ENCODE measurements around the gene CA10.
A peak's percentile ranks its signal among the peaks of the same experiment; 100 is the strongest.

Gene CA10

GRCh38 chr17:51734462-51734861, 424.1 kb downstream of the CA10 start:
- H2AFZ ChIP-seq (ENCODE audit: low read depth, low read length): no peak overlapping the region
- no peaks in the 10 kb centered on the region for H3K36me3 ChIP-seq (ENCODE audit: insufficient read depth, low read length)
- H3K9me3 ChIP-seq (ENCODE audit: insufficient read depth, low read length, severe bottlenecking): no peaks in the 10 kb centered on the region
- no peaks in the 10 kb centered on the region for H3K4me1 ChIP-seq (ENCODE audit: insufficient read depth, low read length)
- no peak overlapping the region for H3K4me2 ChIP-seq (ENCODE audit: insufficient read depth, low read length)
- no peaks in the 10 kb centered on the region for H3K79me2 ChIP-seq (ENCODE audit: insufficient read depth, low read length)
- no peak for ATAC-seq (ENCODE audit: insufficient read depth, low read depth)
- DNase-seq: peak; percentile 30
- no peaks in the 10 kb centered on the region for H4K20me1 ChIP-seq (ENCODE audit: insufficient read depth, low read length)
- H3K27me3 ChIP-seq (ENCODE audit: insufficient read depth, low read length, poor library complexity): no peaks in the 10 kb centered on the region
- no peak overlapping the region for H3K27ac ChIP-seq (ENCODE audit: low read length)
- H3K9ac ChIP-seq (ENCODE audit: low read depth, low read length): no peak overlapping the region
- no peak overlapping the region for H3K4me3 ChIP-seq (ENCODE audit: low read depth in 1 of 2, low read length in 2 of 2)
- TF ChIP-seq, protein P1, sequence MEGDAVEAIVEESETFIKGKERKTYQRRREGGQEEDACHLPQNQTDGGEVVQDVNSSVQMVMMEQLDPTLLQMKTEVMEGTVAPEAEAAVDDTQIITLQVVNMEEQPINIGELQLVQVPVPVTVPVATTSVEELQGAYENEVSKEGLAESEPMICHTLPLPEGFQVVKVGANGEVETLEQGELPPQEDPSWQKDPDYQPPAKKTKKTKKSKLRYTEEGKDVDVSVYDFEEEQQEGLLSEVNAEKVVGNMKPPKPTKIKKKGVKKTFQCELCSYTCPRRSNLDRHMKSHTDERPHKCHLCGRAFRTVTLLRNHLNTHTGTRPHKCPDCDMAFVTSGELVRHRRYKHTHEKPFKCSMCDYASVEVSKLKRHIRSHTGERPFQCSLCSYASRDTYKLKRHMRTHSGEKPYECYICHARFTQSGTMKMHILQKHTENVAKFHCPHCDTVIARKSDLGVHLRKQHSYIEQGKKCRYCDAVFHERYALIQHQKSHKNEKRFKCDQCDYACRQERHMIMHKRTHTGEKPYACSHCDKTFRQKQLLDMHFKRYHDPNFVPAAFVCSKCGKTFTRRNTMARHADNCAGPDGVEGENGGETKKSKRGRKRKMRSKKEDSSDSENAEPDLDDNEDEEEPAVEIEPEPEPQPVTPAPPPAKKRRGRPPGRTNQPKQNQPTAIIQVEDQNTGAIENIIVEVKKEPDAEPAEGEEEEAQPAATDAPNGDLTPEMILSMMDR (IDR thresholded peaks at IDR 0.05; ENCODE audit: borderline replicate concordance, extremely low read depth, low read length, poor library complexity, severe bottlenecking): peak; percentile 76
- no peak for TF ChIP-seq EZH2 (IDR thresholded peaks at IDR 0.05; ENCODE audit: borderline replicate concordance, low read depth, low read length, severe bottlenecking)

- H2AFZ ChIP-seq (ENCODE audit: low read depth, low read length): no peak overlapping the region
- H4K20me1 ChIP-seq (ENCODE audit: insufficient read depth, low read length): no peaks in the 10 kb centered on the region
- no peak for DNase-seq
- H3K9ac ChIP-seq (ENCODE audit: low read depth, low read length): no peak overlapping the region
- no peaks in the 10 kb centered on the region for H3K9me3 ChIP-seq (ENCODE audit: insufficient read depth, low read length, severe bottlenecking)
- no peak overlapping the region for H3K27ac ChIP-seq (ENCODE audit: low read length)
- no peak for TF ChIP-seq EZH2 (IDR thresholded peaks at IDR 0.05; ENCODE audit: borderline replicate concordance, low read depth, low read length, severe bottlenecking)
- TF ChIP-seq, protein P1 (IDR thresholded peaks at IDR 0.05; ENCODE audit: borderline replicate concordance, extremely low read depth, low read length, poor library complexity, severe bottlenecking): no peak
- no peak for ATAC-seq (ENCODE audit: insufficient read depth, low read depth)
- no peaks in the 10 kb centered on the region for H3K79me2 ChIP-seq (ENCODE audit: insufficient read depth, low read length)
- no peaks in the 10 kb centered on the region for H3K27me3 ChIP-seq (ENCODE audit: insufficient read depth, low read length, poor library complexity)
- no peak overlapping the region for H3K4me2 ChIP-seq (ENCODE audit: insufficient read depth, low read length)
- no peak overlapping the region for H3K4me3 ChIP-seq (ENCODE audit: low read depth in 1 of 2, low read length in 2 of 2)
- no peaks in the 10 kb centered on the region for H3K4me1 ChIP-seq (ENCODE audit: insufficient read depth, low read length)
- no peaks in the 10 kb centered on the region for H3K36me3 ChIP-seq (ENCODE audit: insufficient read depth, low read length)
Observed at GRCh38 chr17:51733166-51733565, 425.3 kb downstream of the CA10 start.

DNA sequence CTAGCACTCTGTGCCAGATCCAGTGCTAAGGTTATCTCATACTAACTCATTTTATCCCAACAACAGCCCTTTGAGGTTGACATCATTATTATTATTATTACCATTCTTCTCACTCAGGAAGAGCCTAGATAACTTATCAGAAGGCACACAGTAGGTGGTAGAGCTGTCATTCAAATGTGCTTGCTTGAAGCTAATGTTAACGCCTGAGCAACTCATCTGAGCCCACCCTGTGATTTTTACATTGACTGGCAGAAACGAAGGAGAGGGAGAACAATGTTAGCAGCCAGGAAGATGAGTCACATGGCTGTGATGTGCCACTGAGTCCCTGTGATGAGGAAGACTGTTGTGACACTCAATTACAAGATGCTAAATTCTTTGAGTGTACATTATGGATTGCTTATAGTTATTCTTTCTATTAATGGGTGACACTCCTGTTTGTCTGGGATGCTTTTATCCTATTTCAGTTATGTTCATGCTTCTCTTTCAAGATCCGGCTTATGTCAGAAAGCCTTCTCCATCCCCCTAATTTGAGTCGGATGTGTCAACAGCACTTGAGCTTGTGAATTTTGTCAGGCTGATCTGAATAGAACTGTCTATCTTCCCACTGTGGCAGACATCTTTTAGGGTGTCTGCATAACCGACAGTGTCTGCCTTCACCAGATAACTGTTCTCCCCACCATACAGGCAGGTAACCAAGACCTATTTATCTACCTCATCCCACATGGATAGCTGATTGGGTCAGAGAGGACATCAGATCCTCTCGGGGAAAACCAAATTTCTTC, 426.4 kb downstream of the CA10 start:
- no peak overlapping the region for H3K4me2 ChIP-seq (ENCODE audit: insufficient read depth, low read length)
- DNase-seq (no peak), ATAC-seq (ENCODE audit: insufficient read depth, low read depth) (no peak)
- no peak overlapping the region for H3K4me3 ChIP-seq (ENCODE audit: low read depth in 1 of 2, low read length in 2 of 2)
- H3K36me3 ChIP-seq (ENCODE audit: insufficient read depth, low read length): no peaks in the 10 kb centered on the region
- no peak overlapping the region for H3K9ac ChIP-seq (ENCODE audit: low read depth, low read length)
- no peaks in the 10 kb centered on the region for H3K27me3 ChIP-seq (ENCODE audit: insufficient read depth, low read length, poor library complexity)
- TF ChIP-seq, protein P1 (IDR thresholded peaks at IDR 0.05; ENCODE audit: borderline replicate concordance, extremely low read depth, low read length, poor library complexity, severe bottlenecking): no peak
- no peak for TF ChIP-seq EZH2 (IDR thresholded peaks at IDR 0.05; ENCODE audit: borderline replicate concordance, low read depth, low read length, severe bottlenecking)
- H3K79me2 ChIP-seq (ENCODE audit: insufficient read depth, low read length): no peaks in the 10 kb centered on the region
- H2AFZ ChIP-seq (ENCODE audit: low read depth, low read length): no peak overlapping the region
- H3K9me3 ChIP-seq (ENCODE audit: insufficient read depth, low read length, severe bottlenecking): no peaks in the 10 kb centered on the region
- H3K4me1 ChIP-seq (ENCODE audit: insufficient read depth, low read length): peaks cover 4% of the 10 kb centered on the region
- H3K27ac ChIP-seq (ENCODE audit: low read length): no peak overlapping the region
- no peaks in the 10 kb centered on the region for H4K20me1 ChIP-seq (ENCODE audit: insufficient read depth, low read length)

All from DND-41 (cell line).